GM21786 (cell line): ENCODE results near the gene VPS18.

Experiments used
- ATAC-seq: cut with Tn5 transposase; IDR thresholded peaks from one replicate; pipeline ENCODE4 v1.9.1; 2021; ENCODE audit not compliant: unreplicated experiment

VPS18 gene

GRCh38 chr15:40918146-40918798, 24.0 kb downstream of the VPS18 start:
- no peak for ATAC-seq

DNA sequence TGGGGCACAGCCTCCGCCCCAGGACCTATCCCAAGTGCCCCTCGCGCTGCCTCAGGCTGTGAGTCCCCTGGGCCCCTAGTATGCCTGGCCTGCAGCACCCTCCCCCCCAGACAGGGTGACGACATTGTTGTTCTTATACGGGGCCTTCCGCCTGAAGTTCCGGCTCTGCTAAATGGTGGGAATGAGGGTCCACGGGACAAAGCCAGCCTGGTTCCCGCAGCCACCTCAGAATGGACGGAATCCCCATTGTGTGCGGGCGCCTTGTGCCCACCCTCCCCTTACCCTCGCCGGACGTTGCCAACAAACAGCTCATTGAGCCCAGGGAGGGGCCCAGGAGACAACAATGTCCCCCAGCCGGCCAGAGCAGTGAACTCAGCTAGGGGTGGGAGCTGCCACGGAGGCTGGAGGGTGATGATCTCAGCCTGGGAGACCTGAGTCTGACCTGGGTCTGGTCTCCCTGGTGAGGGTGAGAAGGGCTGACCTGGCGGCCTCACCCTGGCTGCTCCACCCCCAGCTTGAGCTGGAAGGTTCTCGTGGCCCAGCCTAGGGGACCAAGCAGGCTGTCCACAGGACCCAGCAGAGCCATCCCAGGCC, 24.6 kb downstream of the VPS18 start:
- no peak for ATAC-seq

GRCh38 chr15:40921949-40922607, 27.8 kb downstream of the VPS18 start:
- ATAC-seq: no peak

DNA sequence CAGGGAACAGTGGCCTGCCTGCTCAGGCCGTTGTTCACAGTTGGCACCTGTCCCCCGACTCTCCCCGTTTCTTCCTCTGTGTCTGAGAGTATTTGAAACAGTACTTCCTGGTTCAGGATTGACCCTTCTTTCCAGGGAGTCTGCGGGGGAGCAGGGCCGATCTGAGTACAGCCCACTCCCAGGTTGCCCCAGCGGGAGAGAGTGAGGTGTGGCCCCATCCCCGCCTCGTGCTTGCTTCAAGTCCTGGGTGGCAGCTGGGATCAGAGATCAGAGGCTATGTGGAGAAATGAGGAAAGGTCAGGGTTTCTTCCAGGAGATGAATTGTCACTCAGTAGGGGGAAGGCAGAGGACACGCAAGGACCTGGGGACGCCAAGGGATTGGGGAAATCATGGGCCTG, 28.4 kb downstream of the VPS18 start:
- no peak for ATAC-seq

DNA sequence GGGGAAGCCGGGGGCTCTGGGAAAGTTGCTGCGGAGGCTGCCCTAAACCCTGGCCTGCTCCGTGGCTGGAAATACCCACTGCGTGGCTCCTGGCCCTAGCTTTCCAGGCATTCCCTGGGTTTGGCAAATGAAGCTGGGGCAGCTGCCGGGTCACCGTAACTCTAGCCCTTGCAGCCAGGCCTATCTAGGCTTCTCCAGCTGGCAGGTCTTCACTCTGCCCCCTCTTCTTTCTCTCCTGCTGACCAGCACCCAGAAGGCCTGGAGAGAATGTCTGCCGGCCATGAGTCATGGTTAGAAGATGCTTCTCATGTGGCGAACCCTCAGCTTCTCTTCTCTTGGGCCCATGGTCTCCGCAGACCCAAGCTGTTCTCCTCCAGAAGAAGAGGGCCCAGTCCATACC, 29.3 kb downstream of the VPS18 start:
- ATAC-seq: no peak

DNA sequence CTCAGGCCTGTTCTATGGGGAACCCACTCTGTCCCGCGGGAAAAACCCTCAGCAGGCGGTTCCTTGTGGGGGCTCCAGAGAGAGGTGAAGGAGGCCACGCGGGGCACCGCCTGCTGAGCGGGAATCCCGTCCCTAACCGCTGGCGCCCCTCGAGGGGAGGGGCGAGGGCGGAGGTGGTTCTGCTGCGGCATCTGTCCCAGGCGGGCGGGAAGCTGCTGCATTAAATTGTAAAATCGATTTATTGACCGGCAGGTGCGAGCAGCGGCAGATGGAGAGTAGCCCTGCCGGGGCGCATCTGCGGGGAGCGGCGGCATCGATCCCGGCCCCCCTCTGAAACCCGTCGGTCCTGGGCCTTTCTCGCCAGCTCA, 31.2 kb downstream of the VPS18 start:
- ATAC-seq: no peak

- ATAC-seq: no peak
These were observed 31.8 kb downstream of the VPS18 start for GRCh38 chr15:40925863-40926658.

DNA sequence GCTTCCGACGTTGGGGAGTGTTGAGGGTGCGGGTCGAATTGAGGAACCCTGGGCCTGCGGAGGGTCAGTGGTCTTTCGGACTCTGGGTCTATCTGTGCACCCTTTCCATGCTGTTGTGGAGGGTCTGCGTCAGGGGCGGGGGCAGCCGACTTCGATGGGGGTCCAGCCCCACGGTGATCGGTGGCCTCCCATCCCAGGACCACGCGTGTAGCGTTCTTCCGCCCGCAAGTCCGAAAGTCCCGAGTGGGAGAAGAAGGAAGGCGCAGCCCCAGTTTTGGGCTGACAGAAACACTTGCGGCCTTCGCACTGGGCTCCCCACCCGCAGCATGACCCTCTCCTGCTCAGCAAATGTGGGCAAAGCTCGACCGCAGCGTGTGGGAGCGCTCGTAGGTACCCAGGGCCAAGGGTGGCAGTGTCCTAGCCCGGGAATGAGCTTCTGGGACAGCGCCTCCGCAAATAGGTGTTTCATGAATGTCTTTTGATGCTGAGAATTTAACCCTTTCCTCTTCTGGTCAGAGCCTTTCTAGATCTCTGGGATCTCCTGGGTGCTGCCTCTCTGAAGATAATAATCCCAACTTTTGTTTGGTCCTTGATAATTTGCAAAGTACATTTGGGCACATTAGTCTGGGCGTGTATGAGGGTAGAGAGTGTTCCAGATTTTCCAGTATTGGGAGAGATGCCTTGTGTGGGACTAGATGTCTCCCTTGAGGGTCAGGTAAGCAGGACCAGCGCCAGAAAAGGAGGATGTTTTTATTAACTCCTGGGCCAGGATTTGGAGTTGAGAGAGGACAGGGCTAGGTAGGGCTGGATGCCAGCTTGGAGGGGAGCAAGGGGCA, 32.6 kb downstream of the VPS18 start:
- ATAC-seq: no peak

- ATAC-seq: no peak
These were observed 33.2 kb downstream of the VPS18 start for GRCh38 chr15:40927495-40927872.

DNA sequence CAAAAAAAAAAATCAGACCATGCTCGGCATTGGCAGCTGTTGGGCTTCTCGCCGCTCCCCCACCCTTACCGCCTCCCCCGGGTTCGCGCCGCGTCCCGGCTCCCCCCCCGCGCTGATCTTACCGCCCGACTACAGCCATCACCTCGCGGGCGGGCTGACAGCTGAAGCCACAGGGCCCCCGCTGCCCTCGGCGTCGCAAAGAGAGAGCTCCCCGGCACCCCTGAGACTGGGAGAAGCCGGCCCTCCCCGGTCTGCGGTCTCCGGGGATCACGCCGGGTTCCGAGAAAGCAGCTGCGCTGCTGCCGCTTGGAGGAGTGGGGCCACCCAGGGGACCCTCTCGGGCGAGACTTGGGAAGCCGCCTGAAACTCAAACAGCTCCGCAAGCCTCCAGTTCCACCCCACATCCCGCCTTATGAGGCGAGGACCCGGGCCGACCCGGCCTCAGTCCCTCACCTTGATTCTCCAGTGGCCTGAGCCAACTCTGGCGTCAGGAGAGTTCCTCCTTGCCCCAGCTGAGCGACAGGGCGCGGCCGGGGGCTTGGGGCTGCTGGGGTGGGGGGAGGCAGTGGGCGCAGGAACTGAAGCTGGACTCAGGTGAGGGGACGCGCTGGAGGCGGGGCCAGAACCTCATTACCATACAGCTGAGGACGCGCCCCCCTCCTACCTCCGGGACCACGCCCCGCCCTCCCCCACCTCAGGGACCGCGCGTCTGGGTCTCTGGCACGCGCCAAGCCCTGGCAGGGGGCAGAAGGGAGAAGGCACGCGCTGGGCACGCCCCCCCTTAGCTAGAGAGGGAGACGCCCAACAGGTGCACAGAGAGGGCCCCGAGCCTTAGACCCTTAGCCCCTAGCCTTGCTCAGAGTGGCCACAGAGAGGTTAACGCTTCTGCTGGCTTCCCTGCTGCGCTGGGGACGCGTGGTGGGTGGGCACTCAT, 33.9 kb downstream of the VPS18 start:
- no peak for ATAC-seq

DNA sequence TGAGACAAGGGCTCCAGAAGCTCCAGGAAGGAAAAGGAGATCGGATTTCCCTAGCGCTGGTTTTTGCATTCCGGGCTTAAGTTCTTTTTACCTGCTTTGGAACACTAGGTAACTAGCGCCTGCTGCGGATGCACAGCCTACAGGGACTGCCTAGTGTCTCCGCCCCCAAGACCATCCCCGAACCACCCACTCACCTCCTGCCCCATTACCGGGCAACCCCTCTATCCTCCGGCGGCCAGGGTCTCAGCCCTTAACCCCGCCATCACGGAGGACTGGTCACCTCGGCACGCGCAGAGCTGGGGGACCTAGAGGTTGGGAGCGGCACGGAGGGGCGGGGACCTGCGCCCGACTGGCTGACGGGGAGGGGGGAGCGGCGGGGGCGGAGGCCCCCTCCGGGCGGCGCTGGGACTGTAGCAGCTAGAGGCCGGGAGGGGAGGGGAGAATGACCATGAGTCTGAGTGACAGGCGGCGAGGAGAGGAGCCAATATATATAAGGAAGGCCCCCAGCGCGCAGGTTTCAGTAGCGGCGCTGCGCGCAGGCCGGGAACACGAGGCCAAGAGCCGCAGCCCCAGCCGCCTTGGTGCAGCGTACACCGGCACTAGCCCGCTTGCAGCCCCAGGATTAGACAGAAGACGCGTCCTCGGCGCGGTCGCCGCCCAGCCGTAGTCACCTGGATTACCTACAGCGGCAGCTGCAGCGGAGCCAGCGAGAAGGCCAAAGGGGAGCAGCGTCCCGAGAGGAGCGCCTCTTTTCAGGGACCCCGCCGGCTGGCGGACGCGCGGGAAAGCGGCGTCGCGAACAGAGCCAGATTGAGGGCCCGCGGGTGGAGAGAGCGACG, 34.8 kb downstream of the VPS18 start, which contains the start of gene DLL4:
TSS of gene DLL4 (plus strand) at position 520 of the 839 bp plus-strand sequence. CDS start 329 bp downstream, outside the sequence.
- ATAC-seq: no peak

GRCh38 chr15:40929660-40930429, 35.6 kb downstream of the VPS18 start:
- ATAC-seq: no peak

GRCh38 chr15:40930430-40931299, 36.4 kb downstream of the VPS18 start:
- ATAC-seq: no peak

DNA sequence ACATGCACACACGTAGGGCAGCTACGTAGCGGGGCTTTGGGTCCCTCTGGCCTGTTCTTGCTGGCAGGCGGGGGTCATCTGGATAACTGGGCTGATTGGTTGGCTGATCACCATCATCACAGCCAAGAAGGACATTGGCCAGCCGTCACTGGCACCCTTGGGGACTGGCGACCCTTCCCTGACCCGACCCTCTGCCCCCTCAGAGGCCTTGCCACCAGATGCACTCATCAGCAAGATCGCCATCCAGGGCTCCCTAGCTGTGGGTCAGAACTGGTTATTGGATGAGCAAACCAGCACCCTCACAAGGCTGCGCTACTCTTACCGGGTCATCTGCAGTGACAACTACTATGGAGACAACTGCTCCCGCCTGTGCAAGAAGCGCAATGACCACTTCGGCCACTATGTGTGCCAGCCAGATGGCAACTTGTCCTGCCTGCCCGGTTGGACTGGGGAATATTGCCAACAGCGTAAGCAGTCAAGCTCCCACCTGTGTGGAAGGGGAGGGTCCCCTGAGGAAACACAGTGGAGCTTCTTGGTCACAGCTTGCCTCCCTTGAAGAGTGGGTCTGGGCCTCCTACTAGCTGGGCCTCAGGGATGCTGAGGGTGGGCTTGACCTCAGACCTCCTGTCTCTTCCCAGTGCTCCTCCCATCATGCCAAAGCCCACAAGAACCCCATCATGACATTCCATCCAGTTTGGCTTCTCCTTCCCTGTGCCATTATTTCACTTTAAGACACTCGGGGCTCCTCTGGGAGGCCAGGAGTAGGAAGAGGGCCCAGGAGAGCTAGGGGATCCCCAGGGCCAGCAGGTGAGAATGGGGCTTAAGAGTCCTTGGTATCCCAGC, 37.3 kb downstream of the VPS18 start:
- ATAC-seq: no peak

GRCh38 chr15:40932156-40932555, 37.9 kb downstream of the VPS18 start:
- no peak for ATAC-seq
